Tibial nerve (tissue), 4 donors: ENCODE results near the gene DUSP8. TPM values are rescaled to one million over a fixed set of nuclear protein-coding genes. Genes with fewer than 3 reads are reported as not detected.

Source experiments
- DNase-seq, 2 donors: peaks; one replicate each; pipeline ENCODE4 v3.0.0-alpha.2; 2019; ENCODE audit warnings: low spot score in 2 of 2
- H3K27ac ChIP-seq, 4 donors: fragments of 200-600 bp; sonication (generic) in 3 of 4; one replicate each; pipeline ENCODE4 v1.5.1; 2017 to 2019; ENCODE audit warnings: mild to moderate bottlenecking in 1 of 4
- H3K27me3 ChIP-seq, 2 donors: fragments of 200-600 bp; sonication (generic) in 1 of 2; one replicate each; pipeline versions ENCODE4 v1.5.1 to v1.6.0; 2017 to 2019
- H3K36me3 ChIP-seq, 3 donors: fragments of 200-600 bp; sonication (generic); one replicate each; pipeline ENCODE4 v1.5.1; 2018 to 2019
- H3K4me1 ChIP-seq, 4 donors: fragments of 200-600 bp; sonication (generic) in 3 of 4; one replicate each; pipeline ENCODE4 v1.5.1; 2017 to 2019
- H3K4me3 ChIP-seq, 4 donors: fragments of 200-600 bp; sonication (generic) in 3 of 4; one replicate each; pipeline ENCODE4 v1.5.1; 2017 to 2019; ENCODE audit warnings: mild to moderate bottlenecking in 1 of 4, moderate library complexity in 1 of 4
- H3K9me3 ChIP-seq, 4 donors: fragments of 200-600 bp; sonication (generic) in 3 of 4; one replicate each; pipeline ENCODE4 v1.5.1; 2017 to 2019
- EP300 ChIP-seq, 2 donors: sonication (generic); formaldehyde crosslinking; IDR thresholded peaks; one replicate each; pipeline ENCODE4 v1.6.1; 2017; ENCODE audit warnings: antibody characterized with exemption in 2 of 2, mild to moderate bottlenecking in 1 of 2
- POLR2A ChIP-seq, 2 donors: fragments of 450-650 bp; IDR thresholded peaks; one replicate each; pipeline ENCODE4 v1.6.1; 2017; ENCODE audit warnings: antibody characterized with exemption in 2 of 2, mild to moderate bottlenecking in 2 of 2, moderate library complexity in 2 of 2
- WGBS, 2 donors: methylation state at CpG; one replicate each; pipeline ENCODE4 v1.1.5; 2018; 5-methylcytosine and 5-hydroxymethylcytosine counted together
- total RNA-seq, 4 donors: library from RNA; depleted of rRNA; stranded (reverse); fragments of >200 nt; gene quantifications; one replicate each; pipeline ENCODE4 v1.1.0, GENCODE V29; 2016
- TF ChIP-seq, protein P1 (sequence below), 5 experiments: fragments of 200-600 bp in 3 of 5; fragments of 450-650 bp in 2 of 5; sonication (generic) in 3 of 5; IDR thresholded peaks; one replicate each; pipeline ENCODE4 v1.5.1; 2016 to 2019; ENCODE audit warnings: antibody characterized with exemption in 5 of 5, mild to moderate bottlenecking in 3 of 5, moderate library complexity in 2 of 5

Gene DUSP8
- total RNA-seq, 4 donors from 2014 or later: 1.9 to 10.8 (median 3.4) TPM

DNA sequence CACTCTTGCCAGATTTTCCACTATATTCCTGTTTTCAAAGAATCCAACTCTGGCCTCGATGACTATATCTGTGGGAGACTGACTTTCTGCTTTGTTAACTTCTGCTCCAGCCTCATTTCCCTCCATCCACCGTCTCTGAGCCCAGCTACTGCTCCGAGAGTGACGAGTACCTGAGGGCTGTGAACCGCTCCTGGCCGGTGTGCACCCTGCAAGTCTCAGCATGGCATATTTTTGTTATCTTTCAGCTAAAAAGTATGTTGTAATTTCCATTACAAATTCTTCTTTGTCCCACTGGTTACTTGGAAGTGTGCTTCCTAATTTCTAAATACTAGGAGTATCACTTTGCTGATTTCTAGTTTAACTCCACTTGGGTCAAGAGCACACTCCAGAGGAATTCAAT lies 49.0 kb downstream of the DUSP8 start:
- no peaks in the 10 kb centered on the region for H3K27me3 ChIP-seq
- H3K4me1 ChIP-seq: peaks cover 0 to 70% (median 7%) of the 10 kb centered on the region in 4 donors
- WGBS, 2 donors: 83 to 85% methylated on average over 6 of the region's 6 CpGs
- H3K4me3 ChIP-seq: no peak overlapping the region
- no peak for TF ChIP-seq POLR2A (IDR thresholded peaks at IDR 0.05)
- TF ChIP-seq EP300 (IDR thresholded peaks at IDR 0.05): no peak
- TF ChIP-seq, protein P1, sequence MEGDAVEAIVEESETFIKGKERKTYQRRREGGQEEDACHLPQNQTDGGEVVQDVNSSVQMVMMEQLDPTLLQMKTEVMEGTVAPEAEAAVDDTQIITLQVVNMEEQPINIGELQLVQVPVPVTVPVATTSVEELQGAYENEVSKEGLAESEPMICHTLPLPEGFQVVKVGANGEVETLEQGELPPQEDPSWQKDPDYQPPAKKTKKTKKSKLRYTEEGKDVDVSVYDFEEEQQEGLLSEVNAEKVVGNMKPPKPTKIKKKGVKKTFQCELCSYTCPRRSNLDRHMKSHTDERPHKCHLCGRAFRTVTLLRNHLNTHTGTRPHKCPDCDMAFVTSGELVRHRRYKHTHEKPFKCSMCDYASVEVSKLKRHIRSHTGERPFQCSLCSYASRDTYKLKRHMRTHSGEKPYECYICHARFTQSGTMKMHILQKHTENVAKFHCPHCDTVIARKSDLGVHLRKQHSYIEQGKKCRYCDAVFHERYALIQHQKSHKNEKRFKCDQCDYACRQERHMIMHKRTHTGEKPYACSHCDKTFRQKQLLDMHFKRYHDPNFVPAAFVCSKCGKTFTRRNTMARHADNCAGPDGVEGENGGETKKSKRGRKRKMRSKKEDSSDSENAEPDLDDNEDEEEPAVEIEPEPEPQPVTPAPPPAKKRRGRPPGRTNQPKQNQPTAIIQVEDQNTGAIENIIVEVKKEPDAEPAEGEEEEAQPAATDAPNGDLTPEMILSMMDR (IDR thresholded peaks at IDR 0.05): no peak
- no peak overlapping the region for H3K27ac ChIP-seq
- no peak for DNase-seq
- peaks cover 0 to 3% (median 0%) of the 10 kb centered on the region in 3 donors for H3K36me3 ChIP-seq
- no peaks in the 10 kb centered on the region for H3K9me3 ChIP-seq

GRCh38 chr11:1522081-1522424 lies 50.0 kb downstream of the DUSP8 start:
- no peak for TF ChIP-seq EP300 (IDR thresholded peaks at IDR 0.05)
- TF ChIP-seq, protein P1 (IDR thresholded peaks at IDR 0.05): no peak
- no peak for TF ChIP-seq POLR2A (IDR thresholded peaks at IDR 0.05)

GRCh38 chr11:1521382-1522080 lies 50.5 kb downstream of the DUSP8 start:
- H3K27me3 ChIP-seq: no peaks in the 10 kb centered on the region
- TF ChIP-seq EP300 (IDR thresholded peaks at IDR 0.05) (no peak), POLR2A (IDR thresholded peaks at IDR 0.05) (no peak)
- TF ChIP-seq, protein P1 (IDR thresholded peaks at IDR 0.05): no peak
- peaks cover 0 to 70% (median 7%) of the 10 kb centered on the region in 4 donors for H3K4me1 ChIP-seq
- DNase-seq: no peak
- no peak overlapping the region for H3K4me3 ChIP-seq
- H3K36me3 ChIP-seq: peaks cover 0 to 3% (median 0%) of the 10 kb centered on the region in 3 donors
- WGBS, 2 donors: 84 to 89% methylated on average over 21 of the region's 21 CpGs
- peak overlapping the region in 1 of 4 donors; percentile 9 for H3K27ac ChIP-seq
- no peaks in the 10 kb centered on the region for H3K9me3 ChIP-seq

More at GRCh38 chr11:1522081-1522424, 50.0 kb downstream of the DUSP8 start:
- WGBS, 2 donors: 84% methylated on average over 8 of the region's 8 CpGs
- DNase-seq: no peak
- H3K4me1 ChIP-seq: peaks cover 0 to 70% (median 7%) of the 10 kb centered on the region in 4 donors
- peaks cover 0 to 3% (median 0%) of the 10 kb centered on the region in 3 donors for H3K36me3 ChIP-seq
- H3K9me3 ChIP-seq: no peaks in the 10 kb centered on the region
- H3K27ac ChIP-seq: no peak overlapping the region
- no peaks in the 10 kb centered on the region for H3K27me3 ChIP-seq
- no peak overlapping the region for H3K4me3 ChIP-seq

DNA sequence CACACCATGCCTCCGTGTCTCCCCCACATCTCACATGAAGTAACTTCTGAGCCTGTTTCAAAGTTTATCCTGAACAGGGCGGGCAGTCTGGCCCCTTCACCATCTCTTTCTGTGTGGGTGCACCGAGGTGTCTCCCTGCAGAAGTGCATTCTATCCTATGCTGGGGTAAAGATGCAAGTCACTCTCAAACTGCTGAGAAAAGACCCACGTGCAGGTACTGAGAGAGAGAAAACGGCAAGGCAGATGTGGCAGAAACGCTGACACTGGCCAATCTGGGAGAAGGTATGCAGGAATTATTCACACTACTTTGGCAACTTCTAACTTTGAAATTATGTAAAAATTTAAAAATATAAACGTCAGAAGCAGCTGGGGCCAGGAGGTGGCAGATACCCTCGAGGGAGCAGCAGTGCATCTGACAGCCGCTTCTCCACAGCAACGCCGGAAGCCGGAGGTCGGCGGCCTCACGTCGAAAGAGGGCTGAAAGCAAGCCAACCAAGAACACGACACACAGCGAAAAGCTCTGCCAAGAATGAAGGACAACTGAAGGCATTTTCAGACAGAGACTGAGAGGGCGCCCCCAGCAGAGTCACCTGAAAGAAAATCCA lies 51.3 kb downstream of the DUSP8 start:
- TF ChIP-seq EP300 (IDR thresholded peaks at IDR 0.05): no peak
- TF ChIP-seq, protein P1 (IDR thresholded peaks at IDR 0.05): no peak
- no peak for TF ChIP-seq POLR2A (IDR thresholded peaks at IDR 0.05)
- peaks cover 0 to 3% (median 0%) of the 10 kb centered on the region in 3 donors for H3K36me3 ChIP-seq
- no peak overlapping the region for H3K4me3 ChIP-seq
- no peaks in the 10 kb centered on the region for H3K9me3 ChIP-seq
- DNase-seq: no peak
- no peaks in the 10 kb centered on the region for H3K27me3 ChIP-seq
- peaks cover 0 to 73% (median 9%) of the 10 kb centered on the region in 4 donors for H3K4me1 ChIP-seq
- WGBS, 2 donors: 34 to 41% methylated on average over 19 of the region's 19 CpGs
- H3K27ac ChIP-seq: no peak overlapping the region

DNA sequence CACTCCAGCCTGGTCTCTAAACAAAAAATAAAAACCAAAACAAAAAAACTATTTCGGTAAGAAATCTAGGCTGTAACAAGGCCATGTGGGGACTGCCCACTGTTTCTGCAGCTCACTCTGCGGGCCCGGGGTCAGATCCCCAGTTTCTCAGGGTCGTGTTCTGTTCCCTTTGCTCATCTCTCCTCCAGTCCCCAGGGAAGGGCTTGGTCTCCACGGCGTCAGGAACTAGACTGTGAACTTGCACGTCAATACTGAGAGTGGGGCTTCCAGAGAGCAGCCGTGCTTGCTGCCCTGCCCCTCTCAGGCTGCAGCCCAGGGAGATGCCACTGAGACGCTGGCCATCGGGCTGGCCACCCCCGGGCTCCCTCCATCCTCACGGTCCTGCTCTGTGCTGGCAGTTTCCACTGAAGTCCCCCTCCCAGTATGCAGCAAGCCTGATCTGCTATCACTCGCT lies 51.8 kb downstream of the DUSP8 start:
- no peak overlapping the region for H3K27ac ChIP-seq
- no peaks in the 10 kb centered on the region for H3K27me3 ChIP-seq
- 57% methylated on average over 13 of the region's 13 CpGs for WGBS, 2 donors
- H3K9me3 ChIP-seq: no peaks in the 10 kb centered on the region
- peaks cover 0 to 3% (median 0%) of the 10 kb centered on the region in 3 donors for H3K36me3 ChIP-seq
- H3K4me3 ChIP-seq: no peak overlapping the region
- peaks cover 0 to 78% (median 13%) of the 10 kb centered on the region in 4 donors for H3K4me1 ChIP-seq
- TF ChIP-seq POLR2A (IDR thresholded peaks at IDR 0.05) (no peak), EP300 (IDR thresholded peaks at IDR 0.05) (no peak)
- TF ChIP-seq, protein P1 (IDR thresholded peaks at IDR 0.05): no peak
- DNase-seq: no peak
